ENCODE measurements around the gene CABP4. TPM values are rescaled to one million over a fixed set of nuclear protein-coding genes. Genes with fewer than 3 reads are reported as not detected.

The CABP4 gene
- total RNA-seq, 1 experiment from 2014 or later, result 0.55 TPM

- no peak for ATAC-seq
- TF ChIP-seq EZH2phosphoT487 (IDR thresholded peaks at IDR 0.05; ENCODE audit: borderline replicate concordance, low read length) (no peak), CTCF (conservative IDR thresholded peaks at IDR 0.05; ENCODE audit: low read depth, low read length) (no peak), EZH2 (IDR thresholded peaks at IDR 0.05; ENCODE audit: low read length, unreplicated experiment) (no peak)
- H3K36me3 ChIP-seq (ENCODE audit: low read depth, low read length), result no peaks in the 10 kb centered on the region; the same call in 1 of the 2 replicates
- DNase-seq, result no peak
- H3K79me2 ChIP-seq (ENCODE audit: low read length), result 0 out of 2 replicates have a peak, but pooled peaks cover 3% of the 10 kb centered on the region
- intact Hi-C loops (cut with micrococcal nuclease), result no loop called here
- no peak overlapping the region for H3K27ac ChIP-seq (ENCODE audit: low read length)
- H3K4me2 ChIP-seq (ENCODE audit: low read length), result no peak overlapping the region
- H3K9ac ChIP-seq (ENCODE audit: low read length), result no peak overlapping the region
- no peak overlapping the region for H2AFZ ChIP-seq (ENCODE audit: low read length)
- CTCF ChIA-PET, result no interaction called here
- no peaks in the 10 kb centered on the region for H3K9me3 ChIP-seq (ENCODE audit: low read length)
- no peaks in the 10 kb centered on the region; the same call in 1 of the 2 replicates for H4K20me1 ChIP-seq (ENCODE audit: low read length)
- H3K27me3 ChIP-seq (ENCODE audit: low read length), result no peaks in the 10 kb centered on the region
- no peaks in the 10 kb centered on the region for H3K9me2 ChIP-seq (replicated peaks; ENCODE audit: low read length)
- H3K4me1 ChIP-seq (ENCODE audit: insufficient read depth, low read length), result no peaks in the 10 kb centered on the region
- BruUV-seq (replicated peaks), result no TSS peak
- H3F3A ChIP-seq (ENCODE audit: low read length, unreplicated experiment), result no peaks in the 10 kb centered on the region
- POLR2A ChIA-PET (ENCODE audit: unreplicated experiment), result no interaction called here
- no peak overlapping the region for H3K4me3 ChIP-seq (ENCODE audit: low read length)
Measured at GRCh38 chr11:67497656-67498291, 42.6 kb downstream of the CABP4 start.

- Histone ChIP-seq H3K4me3 (ENCODE audit: low read length) (no peak overlapping the region), H3K36me3 (ENCODE audit: low read depth, low read length) (no peaks in the 10 kb centered on the region), H3K4me2 (ENCODE audit: low read length) (no peak overlapping the region), H4K20me1 (ENCODE audit: low read length) (no peaks in the 10 kb centered on the region; the same call in 1 of the 2 replicates), H3K9ac (ENCODE audit: low read length) (no peak overlapping the region), H3K27me3 (ENCODE audit: low read length) (no peaks in the 10 kb centered on the region), H3K9me3 (ENCODE audit: low read length) (no peaks in the 10 kb centered on the region), H3K27ac (ENCODE audit: low read length) (no peak overlapping the region), H3K79me2 (ENCODE audit: low read length) (peaks cover 9% of the 10 kb centered on the region; the same call in 1 of the 2 replicates), H3F3A (ENCODE audit: low read length, unreplicated experiment) (no peaks in the 10 kb centered on the region), H3K4me1 (ENCODE audit: insufficient read depth, low read length) (peaks cover 1% of the 10 kb centered on the region; the same call in 1 of the 2 replicates), H3K9me2 (replicated peaks; ENCODE audit: low read length) (no peaks in the 10 kb centered on the region), H2AFZ (ENCODE audit: low read length) (no peak overlapping the region)
- no peak for TF ChIP-seq CTCF (conservative IDR thresholded peaks at IDR 0.05; ENCODE audit: low read depth, low read length)
- no peak for TF ChIP-seq EZH2 (IDR thresholded peaks at IDR 0.05; ENCODE audit: low read length, unreplicated experiment)
- TF ChIP-seq EZH2phosphoT487 (IDR thresholded peaks at IDR 0.05; ENCODE audit: borderline replicate concordance, low read length), result no peak
- ChIA-PET CTCF (no interaction called here), POLR2A (ENCODE audit: unreplicated experiment) (no interaction called here)
- BruUV-seq (replicated peaks), result no TSS peak
- ATAC-seq (no peak), DNase-seq (no peak)
- intact Hi-C loops (cut with micrococcal nuclease), result no loop called here
Measured at GRCh38 chr11:67498544-67498972, 43.4 kb downstream of the CABP4 start.

- peaks cover 18% of the 10 kb centered on the region for H3K79me2 ChIP-seq (ENCODE audit: low read length)
- H3K36me3 ChIP-seq (ENCODE audit: low read depth, low read length), result no peaks in the 10 kb centered on the region
- H3K4me1 ChIP-seq (ENCODE audit: insufficient read depth, low read length), result peaks cover 6% of the 10 kb centered on the region; the same call in 1 of the 2 replicates
- intact Hi-C loops (cut with micrococcal nuclease), result no loop called here
- no peaks in the 10 kb centered on the region for H3K27me3 ChIP-seq (ENCODE audit: low read length)
- no peaks in the 10 kb centered on the region for H3K9me2 ChIP-seq (replicated peaks; ENCODE audit: low read length)
- no peak overlapping the region for H3K27ac ChIP-seq (ENCODE audit: low read length)
- H3K9me3 ChIP-seq (ENCODE audit: low read length), result no peaks in the 10 kb centered on the region
- H3F3A ChIP-seq (ENCODE audit: low read length, unreplicated experiment), result no peaks in the 10 kb centered on the region
- TF ChIP-seq EZH2 (IDR thresholded peaks at IDR 0.05; ENCODE audit: low read length, unreplicated experiment) (no peak), EZH2phosphoT487 (IDR thresholded peaks at IDR 0.05; ENCODE audit: borderline replicate concordance, low read length) (no peak)
- no peak overlapping the region for H3K4me3 ChIP-seq (ENCODE audit: low read length)
- ATAC-seq (no peak), DNase-seq (no peak)
- ChIA-PET POLR2A (ENCODE audit: unreplicated experiment) (no interaction called here), CTCF (no interaction called here)
- H3K4me2 ChIP-seq (ENCODE audit: low read length), result no peak overlapping the region
- H3K9ac ChIP-seq (ENCODE audit: low read length), result no peak overlapping the region
- peaks cover 4% of the 10 kb centered on the region; the same call in 1 of the 2 replicates for H4K20me1 ChIP-seq (ENCODE audit: low read length)
- no TSS peak for BruUV-seq (replicated peaks)
- H2AFZ ChIP-seq (ENCODE audit: low read length), result no peak overlapping the region
Measured at GRCh38 chr11:67499808-67500483, 44.8 kb downstream of the CABP4 start.

Measured in PC-3 (cell line).